NCI-H187 (cell line): ENCODE measurements around the gene ATF3.
"Not testable (repeated sequence)": the region's sequence is repeated elsewhere in the genome, so short reads cannot be mapped to it uniquely, and the experiment has no call there.

Experiments used
- DNase-seq, 2 experiments: peaks; one replicate each; lab custom pipeline; 2025; lab: John Stamatoyannopoulos, UW

Gene ATF3

DNA sequence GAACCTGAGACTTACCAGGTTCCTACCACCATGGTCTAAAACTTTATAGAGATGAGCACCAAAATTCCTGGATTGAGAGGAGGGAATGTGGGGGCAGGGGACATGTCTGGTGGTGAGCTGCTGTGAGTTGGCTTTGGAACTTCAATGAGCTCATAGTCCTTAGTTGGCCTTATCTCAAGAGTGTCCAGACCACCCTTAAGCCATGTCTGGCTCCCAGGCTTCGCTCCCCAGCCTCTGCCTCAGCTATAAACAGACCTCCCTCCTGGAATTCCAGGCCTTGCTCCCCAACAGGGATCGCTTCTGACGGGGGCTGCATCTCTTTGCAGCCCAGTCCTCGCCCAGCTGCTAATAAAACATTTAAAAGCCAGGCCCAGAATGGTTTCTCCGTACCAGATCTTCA lies 19.5 kb downstream of the ATF3 start:
- DNase-seq, result no peak

DNA sequence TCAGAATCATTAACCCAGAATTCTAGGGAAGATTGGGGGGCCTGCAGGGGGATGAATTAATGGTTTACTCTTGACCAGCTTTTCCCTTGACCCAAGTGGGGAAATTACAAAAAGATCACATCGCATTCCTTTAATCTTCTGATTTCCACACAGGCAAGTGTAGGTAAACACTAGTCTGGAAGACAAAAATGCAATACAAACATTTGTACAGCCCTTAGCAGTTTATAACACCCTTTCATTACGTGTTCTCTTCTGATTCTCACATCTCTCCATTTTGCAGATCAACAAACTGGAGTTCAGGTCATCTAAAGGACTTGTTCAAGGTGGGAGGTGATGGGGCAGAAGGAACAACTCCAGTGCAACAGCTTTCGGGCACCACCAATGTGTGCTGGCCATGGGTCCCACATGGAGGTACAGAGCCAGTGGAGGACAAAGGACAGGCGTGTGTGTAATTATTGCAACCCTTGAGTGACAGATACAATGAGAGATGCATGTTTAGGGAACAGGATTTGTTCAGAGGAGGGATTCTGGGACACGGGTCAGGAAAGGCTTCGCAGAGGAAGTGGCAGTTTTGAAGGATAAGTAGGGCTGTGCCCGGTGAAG lies 20.4 kb downstream of the ATF3 start:
- DNase-seq, result no peak

DNA sequence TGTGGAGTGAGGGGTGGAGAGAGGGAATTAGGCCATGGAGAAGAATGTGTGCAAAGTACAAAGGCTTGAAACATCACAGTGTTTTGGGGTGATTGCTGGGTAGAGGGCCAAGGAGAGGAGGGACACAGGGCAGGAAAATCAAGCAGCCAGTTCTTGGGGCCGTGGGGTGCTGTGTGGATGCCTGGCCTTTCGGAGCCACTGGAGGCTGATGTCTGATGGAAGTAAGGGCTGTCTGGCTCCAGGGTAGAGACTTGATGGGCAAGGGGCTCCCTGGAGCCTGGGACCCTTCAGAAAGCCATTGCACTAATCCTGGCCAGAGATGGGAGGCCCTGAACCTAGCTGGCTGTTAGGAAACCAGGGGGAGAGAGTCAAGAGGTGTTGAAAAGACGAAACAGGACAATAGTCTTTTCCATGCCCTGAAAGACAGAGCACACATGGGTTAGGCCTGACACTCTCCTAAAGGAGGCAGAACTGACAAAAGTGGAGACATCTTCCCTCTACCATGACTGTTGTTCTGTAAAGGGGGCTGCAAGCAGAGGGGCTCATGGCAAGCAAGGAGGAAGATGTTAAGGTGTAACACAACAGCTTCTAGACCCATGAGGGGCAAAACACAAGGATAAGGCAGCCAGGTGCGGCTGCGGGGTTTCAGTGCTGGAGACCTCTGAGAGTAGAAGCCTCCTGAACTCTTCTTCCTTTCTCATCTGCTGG lies 21.0 kb downstream of the ATF3 start:
- no peak for DNase-seq

DNA sequence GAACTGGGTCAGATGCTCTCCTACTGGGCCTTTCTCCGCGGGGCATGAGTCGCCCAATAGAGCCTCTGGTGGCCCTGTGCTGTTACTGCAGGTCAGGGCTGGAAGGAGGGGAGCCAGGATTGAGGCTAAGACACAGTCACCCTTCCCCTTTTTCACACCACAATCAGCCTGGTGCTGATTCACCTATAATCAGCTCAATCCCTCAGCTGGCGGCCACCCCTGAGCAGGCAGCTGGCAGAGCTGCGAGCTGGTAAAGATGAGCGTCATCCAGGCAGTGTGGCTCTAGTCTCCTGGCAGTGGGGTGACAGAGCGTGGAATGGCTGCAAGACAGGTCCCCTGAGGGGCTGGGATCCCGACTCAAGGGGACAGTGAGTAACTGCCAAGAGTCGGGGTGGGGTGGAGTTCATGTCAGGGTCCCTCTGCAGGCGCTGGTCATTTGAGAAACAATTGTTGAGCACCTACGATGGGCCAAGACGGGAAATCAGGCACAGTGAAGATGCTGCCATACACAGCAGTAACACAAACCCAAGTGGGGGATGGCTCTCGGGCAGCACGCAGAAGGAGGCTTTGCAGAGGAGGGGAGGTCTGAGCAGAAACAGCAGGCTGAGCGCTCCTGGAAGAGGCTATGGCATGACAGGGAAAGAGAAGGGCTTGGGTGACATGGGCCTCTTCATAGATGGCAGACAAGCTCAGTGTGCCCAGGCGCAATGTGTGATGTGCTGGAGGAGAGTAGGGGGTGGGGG lies 21.8 kb downstream of the ATF3 start:
- DNase-seq, result no peak

DNA sequence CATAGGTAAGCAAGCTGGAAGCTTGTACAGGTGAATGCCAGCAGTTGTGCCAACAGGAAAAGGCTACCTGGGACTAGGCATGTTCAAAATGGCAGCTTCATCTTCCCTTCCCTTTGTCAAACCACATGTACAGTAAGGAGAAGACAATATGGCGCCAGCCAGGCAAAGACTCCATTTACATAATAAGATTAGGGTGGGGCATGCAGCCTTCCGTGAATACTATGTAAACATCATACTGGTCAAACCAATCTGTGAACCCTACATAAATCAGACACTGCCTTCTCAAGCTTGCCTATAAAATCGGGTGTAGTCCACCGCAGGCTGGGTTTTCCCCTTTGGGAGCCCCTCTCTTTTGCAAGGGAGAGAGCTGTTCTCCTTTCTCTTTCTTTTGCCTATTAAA lies 24.6 kb downstream of the ATF3 start:
- no peak for DNase-seq

DNA sequence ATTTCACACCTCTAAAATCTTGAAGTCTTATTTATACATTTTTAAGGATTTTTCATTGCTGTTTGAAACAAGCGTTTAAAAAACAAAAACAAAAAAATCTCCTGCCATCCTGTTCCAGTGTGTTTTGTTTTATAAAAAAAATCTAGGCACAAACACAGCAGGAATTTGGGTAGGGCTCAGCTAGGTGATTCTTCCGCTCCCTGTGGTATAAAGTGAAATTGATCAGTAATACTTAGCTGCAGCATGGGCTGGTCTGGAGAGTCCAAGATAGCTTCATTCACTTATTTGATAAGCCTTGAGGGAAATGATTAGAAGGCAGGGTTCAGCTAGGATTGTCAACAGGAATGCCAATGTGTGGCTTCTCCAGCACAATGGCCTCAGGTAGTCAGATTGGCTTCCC lies 25.7 kb downstream of the ATF3 start:
- no peak for DNase-seq

DNA sequence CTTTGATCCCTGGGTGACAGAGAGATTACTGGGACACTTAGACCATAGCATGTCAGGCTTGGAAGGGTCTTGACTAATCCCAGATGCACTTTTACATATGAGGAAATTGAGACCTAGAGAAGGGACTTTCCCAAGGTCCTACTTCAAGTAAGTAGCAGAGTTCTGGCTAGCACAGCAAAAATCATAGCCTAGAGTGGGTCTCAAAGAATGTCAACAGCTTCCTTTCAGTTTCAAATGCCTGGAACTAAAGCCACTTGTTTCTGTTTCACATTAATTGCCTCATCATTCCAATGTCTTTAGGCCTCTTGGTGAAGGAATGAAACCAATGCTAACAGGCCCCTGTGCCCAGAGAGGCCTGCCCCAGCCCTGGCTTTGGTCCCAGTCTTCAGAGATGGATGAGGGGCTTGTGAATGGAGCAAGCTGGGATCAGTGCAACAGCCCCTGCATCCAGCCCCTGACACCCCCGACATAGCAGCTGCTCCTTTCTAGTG lies 26.6 kb downstream of the ATF3 start:
- DNase-seq, result no peak

DNA sequence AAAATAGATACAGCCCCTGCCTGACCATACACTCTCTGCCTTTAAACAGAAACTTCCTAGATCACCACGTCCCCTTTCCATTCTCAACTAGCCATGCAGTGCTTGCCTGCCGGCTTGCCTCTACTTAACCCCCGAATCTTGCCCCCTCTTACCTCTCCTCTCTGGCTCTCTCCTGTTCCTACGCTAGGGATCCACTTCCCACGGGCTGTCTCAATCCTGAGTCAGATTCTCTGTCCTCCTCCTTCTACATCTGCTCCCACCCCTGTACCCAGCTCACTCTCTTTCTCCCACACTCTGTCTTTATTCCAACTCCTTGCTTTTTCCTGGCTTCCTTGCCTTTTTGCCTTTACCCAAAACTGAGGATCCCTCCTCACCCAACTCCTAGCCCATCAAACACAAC lies 29.3 kb downstream of the ATF3 start:
- no peak for DNase-seq

DNA sequence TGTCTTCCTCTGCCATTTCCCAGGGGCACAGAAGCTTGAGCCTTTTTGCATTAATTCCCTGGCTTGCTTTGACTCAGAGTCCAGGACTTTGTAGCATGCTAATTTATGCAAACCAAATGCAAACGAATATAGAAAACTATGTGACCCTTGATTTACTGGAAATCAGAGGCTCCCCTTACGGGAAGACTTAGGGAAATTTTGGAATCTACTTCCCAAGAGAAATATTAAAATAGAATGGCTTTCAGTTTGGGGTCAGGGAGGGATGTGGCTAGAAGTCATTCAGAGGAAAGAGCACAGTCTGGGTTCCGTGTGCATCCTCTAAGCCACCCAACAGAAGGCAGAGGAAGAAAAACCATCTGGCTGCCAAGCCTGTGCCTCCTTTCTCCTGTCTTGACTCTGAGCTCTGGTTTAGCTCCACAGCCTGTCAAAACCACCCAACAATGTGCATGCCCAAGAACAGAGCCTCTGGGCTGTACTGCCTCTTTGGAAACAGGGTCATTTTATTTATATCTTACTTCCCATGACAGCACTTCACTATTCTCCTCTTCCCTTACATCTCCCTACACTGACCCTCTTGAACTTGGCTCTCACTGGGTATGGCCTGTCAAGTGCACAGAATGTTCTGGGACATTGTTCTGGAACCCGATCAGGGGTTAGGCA lies 30.1 kb downstream of the ATF3 start:
- DNase-seq, result no peak

DNA sequence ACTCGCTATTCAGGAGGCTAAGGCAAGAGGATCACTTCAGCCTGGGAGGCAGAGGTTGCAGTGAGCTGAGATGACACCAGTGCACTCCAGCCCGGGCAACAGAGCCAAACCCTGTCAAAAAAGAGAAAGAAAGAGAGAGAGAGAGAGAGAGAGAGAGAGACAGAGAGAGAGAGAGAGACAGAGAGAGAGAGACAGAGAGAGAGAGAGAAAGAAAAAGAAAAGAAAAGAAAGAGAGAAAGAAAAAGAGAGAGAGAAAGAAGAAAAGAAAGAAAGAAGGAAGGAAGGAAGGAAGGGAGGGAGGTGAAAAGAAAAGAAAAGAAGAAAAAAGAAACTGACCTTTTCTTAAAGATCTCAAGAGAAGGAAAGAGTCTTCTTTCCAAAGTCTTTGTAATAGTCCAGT lies 31.0 kb downstream of the ATF3 start:
- not testable (repeated sequence) for DNase-seq

DNA sequence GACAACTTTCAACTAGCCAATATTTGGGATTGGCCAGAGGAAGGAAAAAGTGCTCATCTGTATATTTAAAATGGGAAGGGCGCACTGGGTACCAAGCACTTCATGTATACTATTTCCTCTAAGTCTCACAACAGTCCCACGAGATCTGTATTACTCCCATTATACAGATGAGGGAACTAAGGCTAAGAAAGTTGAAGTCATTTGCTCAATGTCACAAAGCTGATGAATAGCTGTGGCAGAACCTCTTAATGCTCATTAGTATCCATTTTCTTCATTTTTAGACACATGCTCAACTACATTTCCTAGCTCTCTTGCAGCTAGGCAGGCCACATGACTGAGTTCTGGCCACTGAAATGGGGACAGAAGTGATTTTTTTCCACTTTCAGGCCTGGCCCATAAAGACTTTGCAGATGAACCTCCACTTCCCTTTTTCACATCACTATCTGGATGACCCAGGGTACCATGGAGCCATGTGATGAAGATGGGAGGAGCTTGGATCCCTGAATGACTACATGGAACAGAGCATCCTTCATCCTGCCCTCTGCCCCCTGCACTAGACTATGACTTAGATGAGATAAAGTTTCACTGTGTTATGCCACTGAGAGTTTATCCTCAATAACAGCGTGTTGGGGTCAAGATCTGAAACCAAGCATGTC lies 31.8 kb downstream of the ATF3 start:
- DNase-seq, result no peak

DNA sequence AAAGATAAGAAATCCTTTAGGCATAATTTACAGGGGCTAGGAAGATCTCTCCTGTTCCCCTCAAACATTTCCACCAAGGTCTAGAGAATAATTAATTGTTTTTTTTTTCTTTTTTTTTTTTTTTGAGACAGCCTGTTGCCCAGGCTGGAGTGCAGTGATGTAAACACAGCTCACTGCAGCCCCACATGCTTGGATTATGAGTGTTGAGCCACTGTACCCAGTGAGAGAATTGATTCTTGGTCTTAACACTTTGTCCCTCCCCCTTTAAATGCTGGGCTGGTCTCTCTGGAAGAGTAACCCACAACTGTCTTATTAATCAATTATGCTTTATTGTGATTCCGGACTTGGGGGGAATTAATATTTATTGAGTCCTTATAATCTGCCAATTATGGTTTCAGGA lies 33.4 kb downstream of the ATF3 start:
- no peak for DNase-seq

DNA sequence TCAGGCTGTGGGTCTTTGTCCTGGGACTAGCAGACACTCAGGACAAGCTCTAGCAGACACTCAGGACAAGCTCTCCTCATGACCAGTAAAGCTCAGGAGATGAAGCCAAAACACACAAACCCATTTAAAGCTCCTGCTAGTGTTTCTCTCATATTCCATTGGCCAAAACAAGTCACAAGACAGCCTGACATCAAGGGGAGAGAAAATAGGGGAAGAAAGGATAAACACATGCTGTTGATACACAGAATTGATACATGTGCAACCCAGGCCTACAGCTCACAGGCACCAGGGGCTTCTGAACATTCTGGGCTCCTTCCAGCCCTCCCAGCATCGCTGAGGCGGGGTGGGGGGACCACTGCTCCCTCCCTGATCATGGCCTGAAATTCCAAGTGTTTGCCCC lies 35.3 kb downstream of the ATF3 start:
- DNase-seq, result no peak

DNA sequence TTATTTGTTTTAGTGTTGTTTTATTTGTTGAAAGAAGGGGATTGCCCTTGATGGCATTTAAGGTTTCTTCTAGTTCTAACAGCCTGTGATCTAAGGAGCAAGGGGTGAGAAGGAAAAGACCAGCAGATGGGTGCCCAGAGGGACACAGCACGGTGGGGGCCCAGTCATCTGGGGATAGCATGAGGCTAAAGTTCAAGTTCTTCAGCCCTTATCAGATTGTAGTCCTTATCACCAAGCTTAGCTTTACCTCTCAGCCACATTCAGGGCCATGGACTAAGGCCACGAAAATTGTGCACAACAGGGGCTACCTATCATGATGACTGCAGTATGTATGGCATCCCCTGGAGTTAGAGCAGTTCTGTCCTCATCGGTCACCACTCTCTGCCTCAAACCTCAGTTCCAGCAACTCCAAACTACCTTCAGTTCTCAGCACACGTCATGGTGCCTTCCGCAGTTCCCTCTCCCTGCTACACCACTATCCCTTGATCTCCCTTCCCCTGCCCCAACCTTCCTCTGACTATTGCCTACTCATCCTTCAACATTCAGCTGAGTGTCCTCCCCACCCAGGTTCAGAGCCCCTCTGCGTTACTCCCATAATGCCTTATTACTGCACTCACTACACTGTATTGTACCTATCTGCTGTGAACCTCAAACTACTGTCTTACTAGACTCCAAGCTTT lies 36.4 kb downstream of the ATF3 start:
- no peak for DNase-seq

DNA sequence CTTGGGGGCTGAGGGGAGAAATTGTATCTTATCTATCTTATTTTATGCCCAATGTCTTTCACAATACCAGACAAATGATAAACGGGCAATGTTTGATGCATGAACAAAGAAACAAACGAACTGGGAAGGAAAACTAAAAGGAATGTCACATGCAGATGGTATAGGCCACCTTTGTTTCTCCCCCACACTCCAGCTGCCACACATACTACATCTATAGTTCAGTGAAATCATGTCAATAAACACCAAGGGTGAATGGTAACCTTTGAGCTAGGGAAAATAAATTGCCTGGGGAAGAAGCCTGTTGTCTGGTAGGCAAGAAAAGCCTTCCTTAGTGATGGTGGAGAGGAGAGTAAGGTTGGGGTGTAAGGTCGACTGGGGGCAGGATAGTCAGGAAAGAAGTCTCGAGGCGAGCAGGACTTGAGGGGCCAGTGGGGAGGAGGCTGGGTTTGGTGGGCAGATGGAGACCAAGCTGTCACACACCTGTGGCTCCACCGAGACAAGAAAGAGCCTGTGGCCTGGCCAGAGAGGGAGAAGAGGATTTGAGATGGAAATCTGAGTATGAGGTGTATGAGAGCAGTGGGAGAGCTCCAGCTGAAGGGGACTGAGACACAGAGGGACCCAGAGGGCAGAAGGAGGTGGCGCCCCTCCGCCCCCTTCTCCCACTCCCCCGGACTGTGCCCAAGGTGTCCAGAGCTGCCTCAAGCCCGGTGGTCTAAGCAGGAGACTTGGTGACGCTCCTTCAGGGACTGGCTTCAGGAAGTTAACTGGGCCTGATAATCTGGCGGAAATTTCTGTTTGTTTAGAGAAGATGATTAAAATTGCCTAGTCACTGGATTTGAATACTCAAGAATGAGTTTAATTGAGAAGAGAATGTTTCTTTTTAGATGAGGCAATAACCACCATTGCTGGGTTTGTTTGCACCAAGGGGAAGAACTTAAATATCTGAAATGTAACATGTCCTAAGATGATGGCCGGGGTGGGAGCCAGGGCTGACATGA lies 37.3 kb downstream of the ATF3 start:
- no peak for DNase-seq

DNA sequence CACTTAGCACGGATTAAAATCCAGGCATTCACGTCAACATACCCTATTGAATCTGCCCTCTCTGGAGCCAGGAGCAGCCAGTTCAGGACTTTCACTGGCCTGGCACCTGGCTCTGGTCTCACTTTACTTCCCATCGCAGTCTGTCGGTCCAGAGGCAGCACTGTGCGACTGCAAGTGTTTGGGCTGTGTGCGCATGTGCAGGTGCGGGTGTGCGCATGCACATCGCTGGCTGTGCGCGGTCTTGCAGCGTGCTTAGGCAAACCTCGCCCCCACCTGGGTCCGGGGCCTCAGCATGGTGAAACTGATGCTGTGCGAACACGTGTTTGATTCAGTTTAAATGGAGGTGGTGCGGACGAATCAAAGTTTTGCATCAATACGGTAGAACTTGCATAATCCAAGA lies 38.0 kb downstream of the ATF3 start:
- DNase-seq, result no peak

DNA sequence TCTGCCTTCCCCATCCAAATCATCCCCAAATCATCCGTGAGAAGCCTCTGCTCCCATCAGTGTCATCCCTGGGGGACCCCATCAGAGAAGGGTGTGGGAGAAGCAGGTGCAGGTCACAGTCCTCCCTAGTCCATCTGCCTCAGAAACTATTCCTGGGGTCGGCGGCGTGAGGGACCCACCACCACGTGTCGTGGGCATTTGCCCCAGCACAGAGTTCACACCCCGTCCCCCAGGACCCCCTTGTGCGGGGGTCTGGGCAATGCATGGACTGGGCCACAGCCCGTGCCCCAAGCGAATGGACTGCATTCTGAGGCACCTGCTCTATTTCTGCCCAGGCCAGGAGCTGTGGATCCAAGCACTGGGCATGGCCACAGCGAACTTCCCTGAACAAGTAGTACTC lies 38.4 kb downstream of the ATF3 start:
- no peak for DNase-seq

DNA sequence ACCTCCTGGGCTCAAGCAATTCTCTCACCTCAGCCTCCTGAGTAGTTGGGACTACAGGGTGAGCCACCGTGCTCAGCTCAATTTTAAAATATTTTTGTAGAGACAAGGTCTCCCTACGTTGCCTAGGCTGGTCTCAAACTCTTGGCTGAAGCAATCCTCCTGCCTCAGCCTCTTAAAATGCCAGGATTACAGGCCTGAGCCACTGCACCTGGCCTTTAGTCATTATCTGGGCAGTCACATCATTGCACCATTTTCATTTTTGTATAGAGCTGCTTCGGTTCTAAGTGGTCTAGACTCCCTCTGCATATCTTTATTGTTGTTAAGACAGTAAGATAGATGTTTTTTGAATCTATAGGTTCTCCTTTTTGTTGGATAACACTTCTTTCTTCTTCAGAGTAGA lies 39.9 kb downstream of the ATF3 start:
- DNase-seq, result no peak

DNA sequence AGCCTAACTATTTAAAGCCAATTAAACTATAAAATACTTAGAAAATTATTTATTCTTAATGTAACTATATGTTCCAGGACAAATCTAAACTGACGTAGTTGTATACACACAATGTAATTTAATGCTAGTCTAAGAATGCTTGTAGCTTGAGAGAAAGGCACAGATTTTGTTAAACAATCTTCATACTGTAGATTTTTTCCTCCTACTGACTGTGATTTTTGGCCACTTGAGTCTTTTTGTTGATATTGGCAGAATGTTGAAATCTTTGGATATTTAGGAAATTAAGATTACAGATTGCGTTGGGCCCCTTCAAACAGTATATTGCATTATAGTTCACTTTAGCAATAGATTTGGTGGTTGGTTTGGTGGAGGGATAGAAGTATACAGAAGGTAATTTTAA lies 40.5 kb downstream of the ATF3 start:
- no peak for DNase-seq

DNA sequence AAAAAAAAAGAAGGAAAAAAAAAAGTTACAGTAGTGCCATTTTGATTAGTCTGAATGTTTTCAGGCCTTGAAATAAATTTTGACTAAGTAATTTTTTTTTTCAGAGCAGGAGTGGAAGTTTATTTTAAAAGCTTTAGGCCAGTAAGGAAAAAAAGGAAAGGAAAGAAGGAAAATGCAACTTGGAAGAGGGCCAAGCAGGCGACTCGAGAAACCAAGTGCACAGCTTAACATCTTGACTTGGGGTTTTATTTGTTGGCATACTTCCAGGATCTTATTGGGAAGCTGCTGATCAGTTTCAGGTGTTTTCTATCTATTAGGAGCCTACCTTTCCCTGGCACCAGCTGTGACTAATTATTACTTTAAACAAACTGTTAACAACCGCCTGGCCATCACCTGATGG lies 41.7 kb downstream of the ATF3 start:
- no peak for DNase-seq
